Epithelial cell of esophagus (primary cell): ENCODE data around the gene CSNK2B.

ENCODE experiments used
- DNase-seq: peaks from one replicate; pipeline ENCODE4 v3.0.0; 2010; ENCODE audit warnings: low read depth
- H3K4me3 ChIP-seq: 2 replicates; pipeline ENCODE4 v1.5.1; 2011; ENCODE audit warnings: mild to moderate bottlenecking, low read length, control low read depth
- TF ChIP-seq, protein P1 (sequence below): IDR thresholded peaks from 2 replicates; pipeline ENCODE4 v1.5.1; 2011; ENCODE audit warnings: low read depth, mild to moderate bottlenecking, low read length, control low read depth, inconsistent platforms; ENCODE audit not compliant: insufficient read depth; ENCODE audit errors: missing control alignments

The CSNK2B gene

DNA sequence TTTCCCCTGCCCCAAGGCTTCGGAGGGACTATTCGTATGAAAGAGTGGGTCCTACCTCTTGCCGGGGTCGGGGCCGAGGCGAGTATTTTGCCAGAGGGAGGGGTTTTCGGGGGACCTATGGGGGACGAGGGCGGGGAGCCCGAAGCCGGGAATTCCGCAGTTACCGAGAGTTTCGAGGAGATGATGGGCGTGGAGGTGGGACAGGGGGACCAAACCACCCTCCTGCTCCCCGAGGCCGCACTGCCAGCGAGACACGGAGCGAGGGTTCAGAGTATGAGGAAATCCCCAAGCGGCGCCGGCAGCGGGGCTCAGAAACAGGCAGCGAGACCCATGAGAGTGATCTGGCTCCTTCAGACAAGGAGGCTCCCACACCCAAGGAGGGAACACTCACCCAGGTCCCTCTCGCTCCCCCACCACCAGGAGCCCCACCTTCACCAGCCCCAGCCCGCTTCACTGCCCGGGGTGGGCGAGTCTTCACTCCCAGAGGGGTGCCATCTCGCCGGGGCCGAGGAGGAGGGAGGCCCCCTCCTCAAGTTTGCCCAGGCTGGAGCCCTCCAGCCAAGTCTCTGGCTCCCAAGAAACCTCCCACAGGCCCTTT, 34.1 kb upstream of the CSNK2B start:
- no peak for DNase-seq
- H3K4me3 ChIP-seq, result no peak overlapping the region
- TF ChIP-seq, protein P1, sequence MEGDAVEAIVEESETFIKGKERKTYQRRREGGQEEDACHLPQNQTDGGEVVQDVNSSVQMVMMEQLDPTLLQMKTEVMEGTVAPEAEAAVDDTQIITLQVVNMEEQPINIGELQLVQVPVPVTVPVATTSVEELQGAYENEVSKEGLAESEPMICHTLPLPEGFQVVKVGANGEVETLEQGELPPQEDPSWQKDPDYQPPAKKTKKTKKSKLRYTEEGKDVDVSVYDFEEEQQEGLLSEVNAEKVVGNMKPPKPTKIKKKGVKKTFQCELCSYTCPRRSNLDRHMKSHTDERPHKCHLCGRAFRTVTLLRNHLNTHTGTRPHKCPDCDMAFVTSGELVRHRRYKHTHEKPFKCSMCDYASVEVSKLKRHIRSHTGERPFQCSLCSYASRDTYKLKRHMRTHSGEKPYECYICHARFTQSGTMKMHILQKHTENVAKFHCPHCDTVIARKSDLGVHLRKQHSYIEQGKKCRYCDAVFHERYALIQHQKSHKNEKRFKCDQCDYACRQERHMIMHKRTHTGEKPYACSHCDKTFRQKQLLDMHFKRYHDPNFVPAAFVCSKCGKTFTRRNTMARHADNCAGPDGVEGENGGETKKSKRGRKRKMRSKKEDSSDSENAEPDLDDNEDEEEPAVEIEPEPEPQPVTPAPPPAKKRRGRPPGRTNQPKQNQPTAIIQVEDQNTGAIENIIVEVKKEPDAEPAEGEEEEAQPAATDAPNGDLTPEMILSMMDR, result no peak

DNA sequence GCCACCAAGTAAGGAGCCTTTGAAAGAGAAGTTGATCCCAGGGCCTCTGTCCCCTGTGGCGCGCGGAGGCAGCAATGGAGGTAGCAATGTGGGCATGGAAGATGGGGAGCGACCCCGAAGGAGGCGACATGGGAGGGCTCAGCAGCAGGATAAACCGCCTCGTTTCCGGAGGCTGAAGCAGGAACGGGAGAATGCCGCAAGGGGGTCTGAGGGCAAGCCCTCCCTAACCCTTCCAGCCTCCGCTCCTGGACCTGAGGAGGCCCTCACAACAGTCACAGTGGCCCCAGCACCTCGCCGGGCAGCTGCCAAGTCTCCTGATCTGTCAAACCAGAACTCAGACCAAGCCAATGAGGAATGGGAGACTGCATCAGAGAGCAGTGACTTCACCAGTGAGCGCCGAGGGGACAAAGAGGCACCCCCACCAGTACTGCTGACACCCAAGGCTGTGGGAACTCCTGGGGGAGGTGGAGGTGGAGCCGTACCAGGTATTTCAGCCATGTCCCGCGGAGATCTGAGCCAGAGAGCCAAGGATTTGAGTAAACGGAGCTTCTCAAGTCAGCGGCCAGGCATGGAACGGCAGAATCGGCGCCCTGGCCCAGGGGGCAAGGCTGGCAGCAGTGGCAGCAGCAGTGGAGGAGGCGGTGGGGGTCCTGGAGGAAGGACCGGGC, 33.5 kb upstream of the CSNK2B start:
- H3K4me3 ChIP-seq, result no peak overlapping the region
- no peak for DNase-seq
- TF ChIP-seq, protein P1, result no peak

DNA sequence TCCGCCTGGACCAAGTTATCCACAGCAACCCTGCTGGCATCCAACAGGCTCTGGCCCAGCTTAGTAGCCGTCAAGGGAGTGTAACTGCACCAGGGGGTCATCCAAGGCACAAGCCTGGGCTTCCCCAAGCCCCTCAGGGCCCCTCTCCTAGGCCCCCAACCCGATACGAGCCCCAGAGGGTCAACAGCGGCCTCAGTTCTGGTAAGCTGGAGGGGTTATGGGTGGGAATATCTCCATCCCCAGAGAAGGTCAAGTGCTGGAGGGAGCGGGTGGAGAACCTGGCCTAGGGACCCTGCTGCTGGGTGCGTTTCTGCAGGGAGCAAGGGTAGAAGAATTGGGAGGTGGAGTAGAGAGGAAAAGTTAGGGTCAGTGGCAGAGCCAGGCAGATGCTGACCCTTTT, 32.4 kb upstream of the CSNK2B start:
- H3K4me3 ChIP-seq, result no peak overlapping the region
- no peak for DNase-seq
- TF ChIP-seq, protein P1, result no peak

DNA sequence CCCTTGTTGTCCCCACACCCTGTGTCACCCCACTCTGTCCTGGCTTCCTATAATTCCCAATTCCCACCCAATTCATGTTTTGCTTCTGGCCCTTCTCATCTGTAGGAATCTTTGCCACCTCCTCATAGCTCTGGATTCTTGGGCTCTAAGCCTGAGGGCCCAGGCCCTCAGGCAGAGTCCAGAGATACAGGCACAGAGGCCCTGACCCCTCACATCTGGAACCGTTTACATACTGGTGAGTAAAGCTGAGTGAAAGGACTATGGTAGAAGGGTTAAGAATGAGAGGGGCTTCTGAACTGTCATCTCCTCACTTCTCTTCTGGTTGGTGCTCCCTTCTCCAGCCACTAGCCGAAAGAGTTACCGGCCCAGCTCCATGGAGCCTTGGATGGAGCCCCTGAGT, 31.7 kb upstream of the CSNK2B start:
- no peak for DNase-seq
- H3K4me3 ChIP-seq, result no peak overlapping the region
- TF ChIP-seq, protein P1, result no peak

DNA sequence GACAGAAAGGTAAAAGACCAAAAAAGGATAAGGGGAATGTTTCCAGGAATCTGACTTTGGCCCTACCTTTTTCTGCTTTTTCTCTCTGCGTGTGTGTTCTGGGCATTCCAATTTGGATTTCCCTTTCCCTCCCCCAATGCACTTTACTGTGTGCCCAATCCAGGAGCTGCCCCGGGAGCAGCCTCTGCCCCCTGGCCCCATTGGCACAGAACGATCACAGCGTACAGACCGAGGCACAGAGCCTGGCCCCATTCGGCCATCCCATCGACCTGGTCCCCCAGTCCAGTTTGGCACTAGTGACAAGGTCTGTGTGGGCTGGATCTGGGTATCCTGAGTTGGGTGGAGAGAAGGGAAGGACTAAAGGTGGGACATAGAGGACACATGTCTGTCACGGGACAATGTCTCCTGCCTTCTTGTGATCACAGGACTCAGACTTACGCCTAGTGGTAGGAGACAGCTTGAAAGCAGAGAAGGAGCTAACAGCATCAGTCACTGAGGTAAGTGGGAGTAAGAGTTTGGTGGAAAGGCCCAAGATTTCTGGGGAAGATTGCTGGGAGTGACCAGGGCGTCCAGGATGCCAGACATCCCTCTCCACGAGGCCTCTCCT, 30.8 kb upstream of the CSNK2B start:
- TF ChIP-seq, protein P1, result no peak
- no peak for DNase-seq
- no peak overlapping the region for H3K4me3 ChIP-seq

DNA sequence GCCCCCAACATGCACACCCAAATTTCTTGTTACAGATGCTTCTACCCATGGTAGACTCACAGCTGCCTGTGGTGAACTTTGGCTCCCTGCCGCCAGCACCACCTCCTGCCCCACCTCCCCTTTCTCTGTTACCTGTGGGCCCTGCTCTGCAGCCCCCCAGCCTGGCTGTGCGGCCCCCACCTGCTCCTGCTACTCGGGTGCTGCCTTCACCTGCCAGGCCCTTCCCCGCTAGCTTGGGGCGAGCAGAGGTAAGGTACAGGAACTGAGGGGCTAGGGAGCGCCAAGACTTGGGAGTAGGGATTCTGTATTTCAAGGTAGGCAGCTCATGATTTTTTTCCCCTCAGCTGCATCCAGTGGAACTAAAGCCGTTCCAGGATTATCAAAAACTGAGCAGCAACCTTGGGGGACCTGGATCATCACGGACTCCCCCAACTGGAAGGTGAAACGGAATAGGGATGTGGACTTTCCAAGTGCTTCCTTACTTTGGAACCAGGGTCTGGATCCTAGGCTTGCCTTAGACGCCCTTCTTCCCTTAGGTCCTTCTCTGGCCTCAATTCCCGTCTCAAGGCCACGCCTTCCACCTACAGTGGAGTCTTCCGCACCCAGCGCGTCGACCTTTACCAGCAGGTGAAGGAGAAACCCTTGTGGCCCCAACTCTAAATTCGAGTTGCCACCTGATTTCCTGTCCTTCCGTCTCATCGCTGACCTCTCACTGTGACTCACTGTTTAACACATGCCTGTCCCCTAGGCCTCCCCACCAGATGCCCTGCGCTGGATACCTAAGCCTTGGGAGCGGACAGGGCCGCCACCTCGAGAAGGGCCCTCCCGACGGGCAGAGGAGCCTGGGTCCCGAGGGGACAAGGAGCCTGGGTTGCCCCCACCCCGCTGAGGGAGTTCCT, 28.9 kb upstream of the CSNK2B start:
- H3K4me3 ChIP-seq, result no peak overlapping the region
- TF ChIP-seq, protein P1, result no peak
- DNase-seq, result no peak
